Right atrium auricular region (tissue), 2 donors: ENCODE results near the gene DENND1A. TPM values are rescaled to one million over a fixed set of nuclear protein-coding genes. Genes with fewer than 3 reads are reported as not detected.

ENCODE experiments used
- DNase-seq: peaks from one replicate; pipeline ENCODE4 v3.0.0-alpha.2; 2019; ENCODE audit warnings: low spot score
- H3K27ac ChIP-seq, 2 donors: fragments of 200-600 bp; sonication (generic); 1 replicate in 1 of 2; 2 replicates in 1 of 2; pipeline ENCODE4 v1.5.1; 2016 to 2019
- H3K27me3 ChIP-seq, 2 donors: fragments of 200-600 bp; sonication (generic); one replicate each; pipeline versions ENCODE4 v1.5.1 to v1.6.0; 2017 to 2019
- H3K36me3 ChIP-seq: fragments of 200-600 bp; sonication (generic); one replicate; pipeline ENCODE4 v1.5.1; 2016
- H3K4me1 ChIP-seq, 2 donors: fragments of 200-600 bp; sonication (generic); one replicate each; pipeline versions ENCODE4 v1.5.1 to v1.6.0; 2017 to 2019
- H3K4me3 ChIP-seq, 2 donors: fragments of 200-600 bp; sonication (generic); 1 replicate in 1 of 2; 2 replicates in 1 of 2; pipeline ENCODE4 v1.5.1; 2017 to 2019; ENCODE audit warnings: mild to moderate bottlenecking in 1 of 2, moderate library complexity in 1 of 2
- H3K9me3 ChIP-seq, 2 donors: fragments of 200-600 bp; sonication (generic); one replicate each; pipeline ENCODE4 v1.5.1; 2019
- total RNA-seq, 2 donors: library from RNA; depleted of rRNA; stranded (reverse); fragments of >200 nt; gene quantifications; one replicate each; pipeline ENCODE4 v1.1.0, GENCODE V29; 2016
- TF ChIP-seq, protein P1 (sequence below), 2 donors: fragments of 200-600 bp; sonication (generic); IDR thresholded peaks; one replicate each; pipeline ENCODE4 v1.5.1; 2019; ENCODE audit warnings: antibody characterized with exemption in 2 of 2

The DENND1A gene
- total RNA-seq, 2 donors from 2014 or later = 14.9 to 23.6 TPM

DNA sequence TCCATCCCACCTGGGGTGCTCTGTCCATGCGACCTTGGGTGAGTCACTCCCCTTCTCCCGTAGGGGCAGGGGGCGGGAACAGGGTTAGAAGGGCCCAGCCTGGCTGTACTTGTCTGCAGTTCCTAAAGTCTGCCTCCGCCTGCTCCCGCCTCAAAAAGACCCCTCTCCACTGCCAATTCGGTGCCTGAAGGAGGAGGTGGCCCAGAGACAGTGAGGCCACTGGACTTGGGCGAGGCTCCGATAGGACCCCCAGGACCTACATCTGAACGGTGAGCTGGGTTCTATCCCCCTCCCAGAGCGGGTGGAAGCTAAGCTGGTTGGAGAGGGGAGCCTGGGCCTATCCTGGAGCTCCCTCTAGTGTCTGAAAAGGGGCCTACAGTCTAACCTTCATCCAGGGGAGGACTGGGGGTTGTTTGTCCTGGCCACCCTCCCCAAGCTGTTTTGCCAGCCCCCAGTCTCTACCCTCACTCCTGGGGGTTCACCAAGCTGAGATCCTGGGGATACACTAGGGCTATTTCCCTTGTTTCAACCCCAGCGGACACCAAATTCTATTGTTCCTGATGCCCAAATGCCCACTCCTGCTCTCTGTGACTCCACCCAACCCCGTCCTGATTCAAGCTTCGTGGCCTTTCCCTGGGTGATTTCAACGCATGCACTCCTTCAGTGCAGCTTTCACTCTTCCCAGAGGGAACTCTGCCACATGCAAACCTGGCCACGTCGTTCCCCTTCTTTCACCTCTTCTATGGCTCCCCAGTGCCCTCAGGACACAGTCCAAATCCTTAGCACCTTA, 580.0 kb downstream of the DENND1A start:
- TF ChIP-seq, protein P1, sequence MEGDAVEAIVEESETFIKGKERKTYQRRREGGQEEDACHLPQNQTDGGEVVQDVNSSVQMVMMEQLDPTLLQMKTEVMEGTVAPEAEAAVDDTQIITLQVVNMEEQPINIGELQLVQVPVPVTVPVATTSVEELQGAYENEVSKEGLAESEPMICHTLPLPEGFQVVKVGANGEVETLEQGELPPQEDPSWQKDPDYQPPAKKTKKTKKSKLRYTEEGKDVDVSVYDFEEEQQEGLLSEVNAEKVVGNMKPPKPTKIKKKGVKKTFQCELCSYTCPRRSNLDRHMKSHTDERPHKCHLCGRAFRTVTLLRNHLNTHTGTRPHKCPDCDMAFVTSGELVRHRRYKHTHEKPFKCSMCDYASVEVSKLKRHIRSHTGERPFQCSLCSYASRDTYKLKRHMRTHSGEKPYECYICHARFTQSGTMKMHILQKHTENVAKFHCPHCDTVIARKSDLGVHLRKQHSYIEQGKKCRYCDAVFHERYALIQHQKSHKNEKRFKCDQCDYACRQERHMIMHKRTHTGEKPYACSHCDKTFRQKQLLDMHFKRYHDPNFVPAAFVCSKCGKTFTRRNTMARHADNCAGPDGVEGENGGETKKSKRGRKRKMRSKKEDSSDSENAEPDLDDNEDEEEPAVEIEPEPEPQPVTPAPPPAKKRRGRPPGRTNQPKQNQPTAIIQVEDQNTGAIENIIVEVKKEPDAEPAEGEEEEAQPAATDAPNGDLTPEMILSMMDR (IDR thresholded peaks at IDR 0.05) = peak; percentile 94 to 96
- H3K27ac ChIP-seq = no peak overlapping the region
- H3K4me1 ChIP-seq = peaks cover 0 to 13% of the 10 kb centered on the region in 2 donors
- DNase-seq = no peak
- H3K9me3 ChIP-seq = no peaks in the 10 kb centered on the region
- H3K4me3 ChIP-seq = no peak overlapping the region
- H3K36me3 ChIP-seq = no peaks in the 10 kb centered on the region
- H3K27me3 ChIP-seq = no peaks in the 10 kb centered on the region

DNA sequence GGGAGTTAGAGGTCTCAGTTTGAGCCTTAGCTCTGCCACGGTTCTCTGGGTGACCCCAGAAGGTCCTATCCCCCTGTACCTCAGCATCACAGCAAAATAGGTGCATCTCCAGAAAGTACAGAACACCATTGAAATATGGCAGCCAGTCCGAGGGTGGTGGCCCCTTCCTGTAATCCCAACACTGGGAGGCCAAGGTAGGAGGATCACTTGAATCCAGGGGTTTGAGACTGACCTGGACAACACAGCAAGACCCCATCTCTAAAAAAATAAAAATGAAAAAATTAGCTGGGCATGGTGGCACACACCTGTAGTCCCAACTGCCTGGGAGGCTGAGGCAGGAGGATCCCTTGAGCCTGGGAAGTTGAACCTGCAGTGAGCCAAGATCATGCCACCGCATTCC, 580.9 kb downstream of the DENND1A start:
- H3K36me3 ChIP-seq = no peaks in the 10 kb centered on the region
- H3K27me3 ChIP-seq = no peaks in the 10 kb centered on the region
- TF ChIP-seq, protein P1 (IDR thresholded peaks at IDR 0.05) = no peak
- no peak for DNase-seq
- H3K4me1 ChIP-seq = peaks cover 0 to 4% of the 10 kb centered on the region in 2 donors
- H3K27ac ChIP-seq = no peak overlapping the region
- H3K4me3 ChIP-seq = no peak overlapping the region
- H3K9me3 ChIP-seq = no peaks in the 10 kb centered on the region

DNA sequence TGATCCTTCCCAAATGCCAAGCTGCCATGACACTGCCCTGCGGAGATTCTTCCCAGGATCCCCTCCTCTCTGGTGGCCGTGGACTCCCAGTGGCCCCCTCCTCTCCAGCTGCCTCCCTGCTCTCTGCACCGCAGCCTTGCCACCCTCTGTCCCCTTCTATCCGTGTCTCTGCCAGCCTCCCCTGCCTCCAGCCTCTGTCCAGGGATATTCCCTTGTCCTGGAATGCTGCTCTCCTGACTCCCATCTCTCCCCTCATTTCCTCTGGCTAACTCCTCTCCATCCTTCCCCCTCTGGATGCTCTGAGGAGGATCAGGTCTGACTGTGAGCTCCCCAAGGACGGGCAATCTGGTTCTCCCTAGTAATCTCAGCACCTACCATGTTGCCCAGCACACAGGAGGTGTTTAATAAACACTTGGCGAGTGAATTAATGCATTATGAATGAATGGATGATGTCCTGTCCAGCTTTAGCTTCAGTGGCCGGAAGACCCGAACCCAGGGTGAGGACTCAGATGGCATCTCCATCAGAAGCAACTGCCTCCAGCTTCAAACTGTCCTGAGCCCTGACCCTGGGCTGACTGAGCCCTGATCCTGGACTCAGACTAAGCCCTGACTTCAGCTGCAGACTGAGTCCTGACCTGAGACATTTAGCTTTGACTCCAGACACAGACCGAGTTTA, 581.5 kb downstream of the DENND1A start:
- H3K4me3 ChIP-seq = no peak overlapping the region

DNA sequence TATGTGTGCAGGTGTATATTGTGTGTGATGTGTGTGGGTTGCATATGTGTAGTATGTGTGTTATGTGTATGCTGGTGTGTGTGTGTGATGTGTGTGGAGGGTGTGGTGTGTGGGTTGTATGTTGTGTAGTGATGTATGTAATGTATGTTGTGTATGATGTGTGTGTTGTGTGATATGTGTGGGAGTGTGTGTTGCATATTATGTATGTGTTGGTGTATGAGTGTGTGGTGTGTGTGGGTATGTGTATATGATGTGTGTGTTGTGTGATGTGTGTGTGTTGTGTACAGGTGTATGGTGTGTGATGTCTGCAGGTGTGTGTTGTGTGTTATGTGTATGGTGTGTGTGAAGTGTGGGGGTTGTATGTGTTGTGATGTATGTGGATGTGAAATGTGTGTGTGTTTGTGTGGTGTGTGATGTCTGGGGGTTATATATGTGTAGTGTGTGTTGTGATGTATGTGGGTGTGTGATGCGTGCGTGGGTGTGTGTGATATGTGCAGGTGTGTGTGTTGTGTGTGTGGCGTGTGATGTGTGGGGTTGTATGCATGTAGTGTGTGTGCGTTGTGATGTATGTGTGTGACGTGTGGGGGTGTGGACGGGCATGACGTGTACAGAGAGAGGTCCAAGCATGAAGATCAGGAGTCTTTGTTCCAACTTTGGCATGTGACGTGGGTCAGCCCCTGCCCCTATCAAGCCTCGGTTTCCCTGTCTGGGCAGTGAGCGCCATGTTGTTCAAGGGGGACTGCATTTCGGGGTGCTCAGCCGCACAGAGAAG, 582.5 kb downstream of the DENND1A start:
- Histone ChIP-seq H3K27ac (no peak overlapping the region), H3K27me3 (no peaks in the 10 kb centered on the region), H3K4me1 (no peaks in the 10 kb centered on the region), H3K36me3 (no peaks in the 10 kb centered on the region), H3K4me3 (no peak overlapping the region), H3K9me3 (no peaks in the 10 kb centered on the region)
- no peak for DNase-seq
- TF ChIP-seq, protein P1 (IDR thresholded peaks at IDR 0.05) = no peak

More for the DNA sequence above, 581.5 kb downstream of the DENND1A start:
- H3K4me1 ChIP-seq = no peaks in the 10 kb centered on the region
- no peaks in the 10 kb centered on the region for H3K9me3 ChIP-seq
- no peak overlapping the region for H3K27ac ChIP-seq
- no peaks in the 10 kb centered on the region for H3K36me3 ChIP-seq
- no peaks in the 10 kb centered on the region for H3K27me3 ChIP-seq
- no peak for DNase-seq
- TF ChIP-seq, protein P1 (IDR thresholded peaks at IDR 0.05) = no peak

DNA sequence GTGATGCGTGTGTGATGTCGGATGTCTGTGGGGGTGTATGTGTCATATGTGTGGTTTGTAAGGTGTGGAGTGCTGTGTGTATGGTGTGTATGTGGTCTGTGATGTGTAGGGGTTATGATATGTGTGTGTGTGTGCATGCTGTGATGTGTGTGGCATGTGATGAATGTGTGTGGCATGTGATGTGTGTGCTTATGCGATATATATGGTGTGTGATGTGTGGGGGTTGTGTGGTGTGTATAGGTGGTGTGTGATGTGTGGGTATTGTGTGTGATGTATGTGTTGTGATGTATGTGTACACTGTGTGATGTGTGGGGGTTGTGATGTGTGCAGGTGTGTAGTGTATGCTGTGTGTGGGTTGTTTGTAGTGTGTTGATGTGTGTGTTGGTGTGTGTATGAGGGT, 583.1 kb downstream of the DENND1A start:
- Histone ChIP-seq H3K4me1 (no peaks in the 10 kb centered on the region), H3K9me3 (no peaks in the 10 kb centered on the region), H3K4me3 (no peak overlapping the region), H3K27me3 (no peaks in the 10 kb centered on the region), H3K36me3 (no peaks in the 10 kb centered on the region), H3K27ac (no peak overlapping the region)
- no peak for DNase-seq
- TF ChIP-seq, protein P1 (IDR thresholded peaks at IDR 0.05) = no peak
